Uterus (tissue), 4 donors: ENCODE measurements around the gene NPAS2. TPM values are rescaled to one million over a fixed set of nuclear protein-coding genes. Genes with fewer than 3 reads are reported as not detected.

Experiments
- DNase-seq, 2 donors: peaks; one replicate each; pipeline ENCODE4 v3.0.0-alpha.2; 2019 to 2020
- H3K27ac ChIP-seq, 2 donors: fragments of 200-600 bp; sonication (generic); 1 replicate in 1 of 2; 2 replicates in 1 of 2; pipeline ENCODE4 v1.5.1; 2016 to 2018
- H3K27me3 ChIP-seq, 2 donors: fragments of 200-600 bp; sonication (generic); one replicate each; pipeline ENCODE4 v1.5.1; 2018 to 2019; ENCODE audit warnings: control low read depth in 1 of 2
- H3K36me3 ChIP-seq, 2 donors: fragments of 200-600 bp; sonication (generic); one replicate each; pipeline ENCODE4 v1.5.1; 2019; ENCODE audit warnings: control low read depth in 1 of 2
- H3K4me1 ChIP-seq, 2 donors: fragments of 200-600 bp; sonication (generic); one replicate each; pipeline ENCODE4 v1.5.1; 2018 to 2019; ENCODE audit warnings: control low read depth in 1 of 2
- H3K4me3 ChIP-seq, 2 donors: fragments of 200-600 bp; sonication (generic); 1 replicate in 1 of 2; 2 replicates in 1 of 2; pipeline ENCODE4 v1.5.1; 2018 to 2019; ENCODE audit warnings: mild to moderate bottlenecking in 1 of 2
- H3K9me3 ChIP-seq, 2 donors: fragments of 200-600 bp; sonication (generic); one replicate each; pipeline ENCODE4 v1.5.1; 2019; ENCODE audit warnings: control low read depth in 1 of 2
- CTCF ChIP-seq, 4 experiments: fragments of 200-600 bp in 2 of 4; fragments of 450-650 bp in 2 of 4; sonication (generic) in 2 of 4; IDR thresholded peaks; one replicate each; pipeline ENCODE4 v1.5.1; 2016 to 2019; ENCODE audit warnings: antibody characterized with exemption in 4 of 4, mild to moderate bottlenecking in 2 of 4, moderate library complexity in 1 of 4
- POLR2A ChIP-seq, 2 donors: fragments of 450-650 bp; IDR thresholded peaks; one replicate each; pipeline ENCODE4 v1.6.1; 2016; ENCODE audit warnings: antibody characterized with exemption in 2 of 2, mild to moderate bottlenecking in 1 of 2, moderate library complexity in 1 of 2
- intact Hi-C: fragments of 100-400 bp; cut with DNase I; formaldehyde crosslinking; loops from one replicate; pipeline ENCODE4 v1.15.1; 2023; ENCODE audit warnings: low total_unique reads
- total RNA-seq, 4 donors: library from RNA; depleted of rRNA in 3 of 4; stranded (reverse); fragments of >200 nt in 3 of 4; gene quantifications; one replicate each; pipeline versions ENCODE4 v1.1.0 to v1.2.4, GENCODE V29; 2014 to 2023
- donor health status: DM: yes; HTN: yes; CAD: no.

NPAS2 gene
- total RNA-seq, 4 donors from 2014 or later, result 5.6 to 66.5 (median 24.9) TPM

GRCh38 chr2:100988630-100989417 is 168.9 kb downstream of the NPAS2 start:
- Histone ChIP-seq H3K9me3 (no peaks in the 10 kb centered on the region), H3K27ac (no peak overlapping the region), H3K36me3 (no peaks in the 10 kb centered on the region), H3K4me3 (no peak overlapping the region), H3K4me1 (no peaks in the 10 kb centered on the region), H3K27me3 (no peaks in the 10 kb centered on the region)
- TF ChIP-seq CTCF (IDR thresholded peaks at IDR 0.05) (no peak), POLR2A (IDR thresholded peaks at IDR 0.05) (no peak)
- intact Hi-C loops, result loop anchor here (10.0 kb wide), 1 partner anchor 284 kb away; no protein-coding TSS in a partner anchor
- DNase-seq, result no peak

DNA sequence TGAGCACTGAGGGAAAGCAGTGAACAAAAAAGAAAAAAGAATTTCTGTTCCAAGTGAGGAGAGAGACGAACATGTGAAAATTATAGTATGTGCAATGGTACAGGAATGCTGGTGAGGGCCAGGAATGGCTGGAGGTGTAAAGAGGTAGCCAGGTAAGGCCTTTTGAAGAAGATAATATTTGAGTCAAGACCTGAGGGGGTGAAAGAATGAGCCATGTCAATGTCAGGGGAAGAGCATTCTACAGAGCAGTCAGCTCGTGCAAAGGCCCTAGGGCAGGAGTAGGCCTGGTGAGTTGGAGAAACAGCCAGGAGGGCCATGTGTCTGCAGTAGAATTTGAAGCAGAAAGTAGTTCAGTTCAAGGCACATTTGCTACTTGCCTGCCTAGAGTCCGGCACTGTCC is 169.7 kb downstream of the NPAS2 start:
- Histone ChIP-seq H3K4me1 (no peaks in the 10 kb centered on the region), H3K27me3 (no peaks in the 10 kb centered on the region), H3K4me3 (no peak overlapping the region), H3K36me3 (no peaks in the 10 kb centered on the region), H3K9me3 (no peaks in the 10 kb centered on the region), H3K27ac (no peak overlapping the region)
- TF ChIP-seq POLR2A (IDR thresholded peaks at IDR 0.05) (no peak), CTCF (IDR thresholded peaks at IDR 0.05) (no peak)
- intact Hi-C loops, result loop anchor here (10.0 kb wide), 1 partner anchor 285 kb away; no protein-coding TSS in a partner anchor
- no peak for DNase-seq

GRCh38 chr2:100990166-100990565 is 170.2 kb downstream of the NPAS2 start:
- no peak for TF ChIP-seq CTCF (IDR thresholded peaks at IDR 0.05)
- TF ChIP-seq POLR2A (IDR thresholded peaks at IDR 0.05), result no peak
- Histone ChIP-seq H3K4me1 (no peaks in the 10 kb centered on the region), H3K9me3 (no peaks in the 10 kb centered on the region), H3K27ac (no peak overlapping the region), H3K4me3 (no peak overlapping the region), H3K36me3 (no peaks in the 10 kb centered on the region), H3K27me3 (no peaks in the 10 kb centered on the region)
- intact Hi-C loops, result no loop called here
- no peak for DNase-seq

DNA sequence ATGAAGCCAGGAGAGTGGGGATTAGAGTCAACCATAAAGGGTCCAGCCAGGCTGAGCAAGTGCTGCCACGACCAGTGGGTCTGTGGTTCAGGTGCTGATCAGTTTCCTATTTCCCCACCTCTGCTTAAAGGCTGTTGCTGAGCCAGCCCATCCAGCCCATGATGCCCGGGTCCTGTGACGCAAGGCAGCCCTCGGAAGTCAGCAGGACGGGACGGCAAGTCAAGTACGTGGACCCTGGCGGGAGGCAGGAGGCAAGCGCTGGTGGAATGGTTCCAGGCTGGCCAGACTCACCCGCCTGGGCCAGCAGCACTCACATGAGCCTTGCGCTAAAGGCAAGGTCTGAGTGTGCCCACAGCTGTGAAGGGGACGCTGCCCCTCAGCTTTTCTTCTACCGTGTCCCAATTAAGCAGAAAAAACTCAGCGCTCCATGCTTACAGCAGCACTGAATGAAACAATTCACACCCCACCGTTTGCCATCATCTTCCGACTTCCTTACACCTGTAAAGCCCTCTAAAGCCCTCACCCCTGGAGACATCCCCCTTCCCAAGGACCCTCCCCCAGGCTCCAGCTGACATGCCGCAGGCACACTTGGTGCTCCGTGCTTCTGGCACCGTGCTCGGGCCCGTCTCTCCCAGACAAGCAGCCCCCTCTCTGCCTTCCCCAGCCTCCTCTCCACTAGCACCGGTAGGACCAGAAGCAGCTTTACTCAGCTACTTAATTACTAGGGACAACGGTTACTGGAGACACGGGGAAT is 170.9 kb downstream of the NPAS2 start:
- DNase-seq, result no peak
- no peaks in the 10 kb centered on the region for H3K27me3 ChIP-seq
- no peaks in the 10 kb centered on the region for H3K9me3 ChIP-seq
- no peak overlapping the region for H3K4me3 ChIP-seq
- TF ChIP-seq POLR2A (IDR thresholded peaks at IDR 0.05) (no peak), CTCF (IDR thresholded peaks at IDR 0.05) (no peak)
- intact Hi-C loops, result no loop called here
- H3K4me1 ChIP-seq, result no peaks in the 10 kb centered on the region
- no peaks in the 10 kb centered on the region for H3K36me3 ChIP-seq
- H3K27ac ChIP-seq, result no peak overlapping the region

DNA sequence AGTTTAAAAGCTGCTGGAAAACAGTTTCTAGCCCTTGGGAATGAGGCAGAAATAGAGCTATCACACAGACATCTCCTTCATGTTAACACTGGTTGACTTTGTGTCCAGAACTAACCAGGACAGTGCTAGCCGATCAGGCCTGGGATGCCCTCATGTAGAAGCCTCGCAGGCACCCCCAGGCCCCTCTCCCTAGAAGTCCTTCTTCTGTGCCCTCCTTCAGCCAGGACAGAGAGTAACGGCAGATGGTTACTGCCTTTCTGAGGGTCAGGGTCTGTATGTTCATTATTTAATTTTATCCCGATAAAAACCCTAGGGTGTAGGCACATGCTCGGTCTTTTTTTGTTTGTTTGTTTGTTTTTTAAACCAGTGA is 171.4 kb downstream of the NPAS2 start:
- Histone ChIP-seq H3K4me1 (no peaks in the 10 kb centered on the region), H3K27ac (no peak overlapping the region), H3K36me3 (no peaks in the 10 kb centered on the region), H3K4me3 (no peak overlapping the region), H3K9me3 (no peaks in the 10 kb centered on the region), H3K27me3 (no peaks in the 10 kb centered on the region)
- TF ChIP-seq POLR2A (IDR thresholded peaks at IDR 0.05) (no peak), CTCF (IDR thresholded peaks at IDR 0.05) (no peak)
- DNase-seq, result no peak
- intact Hi-C loops, result no loop called here
